Naive thymus-derived CD4-positive, alpha-beta T cell (primary cell): ENCODE results near the gene SDSL. TPM values are rescaled to one million over a fixed set of nuclear protein-coding genes. Genes with fewer than 3 reads are reported as not detected.
A peak's percentile ranks its signal among the peaks of the same experiment; 100 is the strongest.

Experiments
- ATAC-seq: fragments of 150-1000 bp; cut with Tn5 transposase; 2 replicates; pipeline ENCODE4 v1.10.0; 2021; ENCODE audit warnings: mild to moderate bottlenecking, moderate library complexity
- CTCF ChIA-PET: fragments of 350-600 bp; sonication (Branson Sonifier 250); formaldehyde crosslinking; loops from one replicate; lab custom pipeline; 2021; ENCODE audit warnings: antibody characterized with exemption; lab: Charles Lee
- POLR2A ChIA-PET: fragments of 350-600 bp; sonication (Branson Sonifier 250); formaldehyde crosslinking; loops from one replicate; lab custom pipeline; 2021; ENCODE audit warnings: antibody characterized with exemption, inconsistent platforms; lab: Charles Lee
- DNase-seq, 9 donors: peaks; one replicate each; pipeline versions ENCODE4 v3.0.0 to v3.0.0-alpha.2; 2020 to 2022; ENCODE audit warnings: mixed read lengths in 1 of 9
- H3K27ac ChIP-seq: one replicate; pipeline ENCODE4 v1.7.0; 2013; ENCODE audit warnings: mild to moderate bottlenecking, low read depth, low read length, moderate library complexity
- H3K27me3 ChIP-seq, 2 donors: one replicate each; pipeline ENCODE4 v1.7.0; 2013; ENCODE audit warnings: low read length in 2 of 2, mild to moderate bottlenecking in 2 of 2, moderate library complexity in 2 of 2; ENCODE audit not compliant: control insufficient read depth in 2 of 2, insufficient read depth in 2 of 2
- H3K36me3 ChIP-seq, 3 experiments: 1 replicate in 2 of 3; 2 replicates in 1 of 3; pipeline ENCODE4 v1.7.0; 2013; ENCODE audit warnings: low read length in 3 of 3, mild to moderate bottlenecking in 3 of 3, moderate library complexity in 1 of 3; ENCODE audit not compliant: insufficient read depth in 3 of 3, control insufficient read depth in 2 of 3
- H3K4me1 ChIP-seq, 2 donors: one replicate each; pipeline ENCODE4 v1.7.0; 2013; ENCODE audit warnings: low read length in 2 of 2, mild to moderate bottlenecking in 2 of 2, moderate library complexity in 1 of 2; ENCODE audit not compliant: control insufficient read depth in 2 of 2, insufficient read depth in 2 of 2
- H3K4me3 ChIP-seq: 2 replicates; pipeline ENCODE4 v1.7.0; 2013; ENCODE audit warnings: mild to moderate bottlenecking, low read length
- H3K9me3 ChIP-seq, 3 experiments: 1 replicate in 2 of 3; 2 replicates in 1 of 3; pipeline ENCODE4 v1.7.0; 2013; ENCODE audit warnings: low read length in 3 of 3; ENCODE audit not compliant: control insufficient read depth in 2 of 3
- H3K27ac Mint-ChIP-seq, 9 donors: one replicate each; pipeline ENCODE4 v1.8.0; 2020 to 2022; ENCODE audit warnings: mixed read lengths in 9 of 9, mild to moderate bottlenecking in 8 of 9, moderate library complexity in 5 of 9, inconsistent platforms in 2 of 9
- H3K27me3 Mint-ChIP-seq, 5 donors: one replicate each; pipeline ENCODE4 v1.8.0; 2021 to 2022; ENCODE audit warnings: mixed read lengths in 5 of 5, mild to moderate bottlenecking in 1 of 5
- H3K36me3 Mint-ChIP-seq, 5 donors: one replicate each; pipeline ENCODE4 v1.8.0; 2020 to 2022; ENCODE audit warnings: mixed read lengths in 5 of 5, mild to moderate bottlenecking in 3 of 5, inconsistent platforms in 1 of 5
- H3K4me1 Mint-ChIP-seq, 7 donors: one replicate each; pipeline ENCODE4 v1.8.0; 2020 to 2022; ENCODE audit warnings: mixed read lengths in 7 of 7, mild to moderate bottlenecking in 3 of 7, inconsistent platforms in 1 of 7
- H3K4me3 Mint-ChIP-seq, 10 donors: one replicate each; pipeline ENCODE4 v1.8.0; 2020 to 2022; ENCODE audit warnings: mild to moderate bottlenecking in 10 of 10, mixed read lengths in 10 of 10, moderate library complexity in 6 of 10, inconsistent platforms in 2 of 10
- H3K9me3 Mint-ChIP-seq, 11 donors: one replicate each; pipeline ENCODE4 v1.8.0; 2020 to 2022; ENCODE audit warnings: mixed read lengths in 11 of 11, mild to moderate bottlenecking in 4 of 11, inconsistent platforms in 1 of 11, moderate library complexity in 1 of 11
- intact Hi-C, 2 donors: fragments of 100-400 bp; cut with micrococcal nuclease; formaldehyde crosslinking; loops; one replicate each; pipeline ENCODE4 v1.15.1; 2023
- polyA plus RNA-seq, 2 donors: library from polyadenylated mRNA; unstranded; fragments of 300-500 nt; fragmentation: Illumina TruSeq; gene quantifications; one replicate each; pipeline ENCODE4 v1.2.3, GENCODE V29; 2021
- total RNA-seq, 6 experiments: library from RNA in 5 of 6; stranded (reverse) in 5 of 6; gene quantifications; 1 replicate in 5 of 6; 2 replicates in 1 of 6; pipeline ENCODE4 v1.2.3 and lab custom pipeline; 2021 to 2026

Gene SDSL
- total and polyA plus RNA-seq, 7 experiments from 2014 or later = 0.46 to 2.5 (median 1.7) TPM; not detected in 3

- no peak for ATAC-seq
- Mint-ChIP-seq H3K27me3 (peaks cover 68 to 86% (median 75%) of the 10 kb centered on the region in 5 donors), H3K9me3 (peaks cover 3 to 33% (median 11%) of the 10 kb centered on the region in 11 donors), H3K4me3 (peak overlapping the region in 3 of 10 donors; percentile 16 to 39 (median 24)), H3K27ac (peak overlapping the region in 1 of 9 donors; percentile 84), H3K4me1 (peaks cover 5 to 11% (median 10%) of the 10 kb centered on the region in 7 donors), H3K36me3 (peaks cover 0 to 9% (median 2%) of the 10 kb centered on the region in 5 donors)
- ChIA-PET CTCF (no interaction called here), POLR2A (no interaction called here)
- no peak overlapping the region for H3K27ac ChIP-seq
- H3K4me1 ChIP-seq = no peaks in the 10 kb centered on the region
- no peaks in the 10 kb centered on the region for H3K36me3 ChIP-seq
- DNase-seq = no peak
- no peaks in the 10 kb centered on the region for H3K9me3 ChIP-seq
- intact Hi-C loops = loop anchor here in 1 of 2 donors (2.0 kb wide), 1 partner anchor 16 kb away; no protein-coding TSS in a partner anchor
- peaks cover 0 to 14% of the 10 kb centered on the region in 2 donors for H3K27me3 ChIP-seq
- no peak overlapping the region for H3K4me3 ChIP-seq
Measured at GRCh38 chr12:113480336-113480971, 58.3 kb downstream of the SDSL start.

GRCh38 chr12:113482334-113482733 lies 60.2 kb downstream of the SDSL start:
- Mint-ChIP-seq H3K4me3 (no peak overlapping the region), H3K36me3 (peaks cover 0 to 9% (median 2%) of the 10 kb centered on the region in 5 donors), H3K27me3 (peaks cover 62 to 88% (median 77%) of the 10 kb centered on the region in 5 donors), H3K9me3 (peaks cover 3 to 33% (median 11%) of the 10 kb centered on the region in 11 donors), H3K27ac (no peak overlapping the region), H3K4me1 (peaks cover 5 to 11% (median 10%) of the 10 kb centered on the region in 7 donors)
- POLR2A ChIA-PET = no interaction called here
- Histone ChIP-seq H3K27me3 (peaks cover 0 to 14% of the 10 kb centered on the region in 2 donors), H3K27ac (no peak overlapping the region), H3K4me3 (no peak overlapping the region), H3K36me3 (no peaks in the 10 kb centered on the region), H3K4me1 (no peaks in the 10 kb centered on the region), H3K9me3 (no peaks in the 10 kb centered on the region)
- intact Hi-C loops = no loop called here
- CTCF ChIA-PET = no interaction called here
- ATAC-seq (no peak), DNase-seq (no peak)

DNA sequence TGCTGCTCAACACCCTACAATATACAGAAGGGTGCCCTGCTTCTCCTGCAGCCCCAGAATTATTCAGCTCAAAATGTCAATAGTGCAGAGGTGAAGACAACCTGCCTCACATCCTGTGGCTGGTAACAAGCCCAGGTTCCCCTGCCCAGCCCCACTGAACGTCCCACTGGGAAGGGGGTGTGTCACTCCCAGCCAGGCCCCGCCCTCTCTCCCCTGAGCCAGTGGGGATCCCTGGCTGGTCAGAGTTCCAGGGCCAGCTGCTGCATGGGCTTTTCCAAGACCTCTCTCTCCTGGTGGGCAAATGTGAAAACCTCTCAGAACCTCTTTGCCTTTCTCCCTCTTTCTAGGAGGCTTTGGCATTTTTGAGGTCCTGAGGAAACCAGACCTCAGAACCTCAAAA lies 63.1 kb downstream of the SDSL start:
- peaks cover 34 to 88% (median 72%) of the 10 kb centered on the region in 5 donors for H3K27me3 Mint-ChIP-seq

GRCh38 chr12:113486722-113487121 lies 64.5 kb downstream of the SDSL start:
- intact Hi-C loops = no loop called here
- Mint-ChIP-seq H3K4me1 (no peaks in the 10 kb centered on the region), H3K36me3 (peaks cover 0 to 12% (median 4%) of the 10 kb centered on the region in 5 donors), H3K27me3 (peaks cover 22 to 86% (median 66%) of the 10 kb centered on the region in 5 donors), H3K4me3 (no peak overlapping the region), H3K9me3 (peaks cover 0 to 24% (median 12%) of the 10 kb centered on the region in 11 donors), H3K27ac (no peak overlapping the region)
- Histone ChIP-seq H3K4me3 (no peak overlapping the region), H3K4me1 (no peaks in the 10 kb centered on the region), H3K36me3 (no peaks in the 10 kb centered on the region), H3K27me3 (no peaks in the 10 kb centered on the region), H3K9me3 (no peaks in the 10 kb centered on the region), H3K27ac (no peak overlapping the region)
- DNase-seq = no peak
- no peak for ATAC-seq
- ChIA-PET POLR2A (no interaction called here), CTCF (no interaction called here)

More for the DNA sequence above, 63.1 kb downstream of the SDSL start:
- no peaks in the 10 kb centered on the region for H3K4me1 ChIP-seq
- H3K4me3 ChIP-seq = no peak overlapping the region
- no peak for DNase-seq
- H3K9me3 ChIP-seq = no peaks in the 10 kb centered on the region
- Mint-ChIP-seq H3K4me3 (no peak overlapping the region), H3K9me3 (peaks cover 0 to 21% (median 9%) of the 10 kb centered on the region in 11 donors), H3K27ac (no peak overlapping the region), H3K36me3 (peaks cover 0 to 10% (median 4%) of the 10 kb centered on the region in 5 donors), H3K4me1 (peaks cover 0 to 2% (median under 1%) of the 10 kb centered on the region in 7 donors)
- ATAC-seq = no peak
- H3K27me3 ChIP-seq = peaks cover 0 to 8% of the 10 kb centered on the region in 2 donors
- CTCF ChIA-PET = no interaction called here
- H3K36me3 ChIP-seq = no peaks in the 10 kb centered on the region
- POLR2A ChIA-PET = no interaction called here
- intact Hi-C loops = no loop called here
- H3K27ac ChIP-seq = no peak overlapping the region

Other genes starting within 250 kb of the SDSL start
- gene DDX54, start 236.9 kb upstream of the SDSL start, total RNA-seq = 10 to 100 TPM; 55.8 to 81.1 (median 76.7) TPM
- gene DDX54, start 236.9 kb upstream of the SDSL start, polyA plus RNA-seq = 10 to 100 TPM; 18.9 to 40.3 TPM
- gene RITA1, start 236.7 kb upstream of the SDSL start, total RNA-seq = 10 to 100 TPM in 3 of 5 experiments, 1 to 10 TPM in 2; 6.4 to 20.2 (median 14.1) TPM
- 10 to 100 TPM; 23.2 to 28.9 TPM for gene RITA1, start 236.7 kb upstream of the SDSL start, polyA plus RNA-seq
- 100 to 1,000 TPM in 3 of 5 experiments, 10 to 100 TPM in 2; 49.5 to 124 (median 107) TPM for gene TPCN1, start 200.9 kb upstream of the SDSL start, total RNA-seq
- 10 to 100 TPM; 15.3 to 31.2 TPM for gene TPCN1, start 200.9 kb upstream of the SDSL start, polyA plus RNA-seq
- gene SLC8B1, start 87.3 kb upstream of the SDSL start, total RNA-seq = 100 to 1,000 TPM in 4 of 5 experiments, 10 to 100 TPM in 1; 40.9 to 169 (median 140) TPM
- gene SLC8B1, start 87.3 kb upstream of the SDSL start, polyA plus RNA-seq = 100 to 1,000 TPM in 1 of 2 donors, 10 to 100 TPM in 1; 68.1 to 144 TPM
- gene PLBD2, start 63.8 kb upstream of the SDSL start, total RNA-seq = 10 to 100 TPM; 13.2 to 25.4 (median 14.9) TPM
- 10 to 100 TPM in 1 of 2 donors, 1 to 10 TPM in 1; 7.8 to 10.6 TPM for gene PLBD2, start 63.8 kb upstream of the SDSL start, polyA plus RNA-seq
- 1 to 10 TPM in 1 of 5 experiments, under 1 TPM in 2, not detected in 2; 0.51 to 1.3 (median 0.76) TPM for gene SDS, start 18.5 kb upstream of the SDSL start, total RNA-seq
- not detected for gene SDS, start 18.5 kb upstream of the SDSL start, polyA plus RNA-seq
- not detected for gene LHX5, start 49.5 kb downstream of the SDSL start, total RNA-seq
- not detected for gene LHX5, start 49.5 kb downstream of the SDSL start, polyA plus RNA-seq